ENCODE data around the gene PRSS3. TPM values are rescaled to one million over a fixed set of nuclear protein-coding genes. Genes with fewer than 3 reads are reported as not detected.
"Not testable (repeated sequence)": the region's sequence is repeated elsewhere in the genome, so short reads cannot be mapped to it uniquely, and the experiment has no call there.

PRSS3 gene
- total RNA-seq, 4 donors from 2014 or later: 42.2 to 298 (median 113) TPM

DNA sequence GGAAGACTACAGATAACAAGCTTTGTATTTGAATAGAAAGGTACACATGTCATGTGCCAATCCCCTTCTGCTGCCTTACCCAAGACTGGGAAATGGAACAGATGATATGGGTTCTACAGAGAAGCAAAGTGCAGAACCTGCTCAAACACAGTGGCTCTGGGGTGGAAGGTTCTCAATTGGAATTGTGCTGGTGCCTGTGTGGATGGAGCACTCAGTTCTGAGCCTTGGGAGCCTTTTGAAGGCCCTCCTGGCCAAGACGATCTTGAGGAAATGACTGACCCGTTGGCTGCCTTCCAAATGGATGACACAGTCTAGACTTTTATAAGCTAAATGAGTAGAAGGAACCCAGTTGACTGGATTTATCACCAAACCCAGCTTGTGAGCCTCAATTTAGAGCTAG lies 4.2 kb upstream of the PRSS3 start:
- TF ChIP-seq EP300 (IDR thresholded peaks at IDR 0.05; ENCODE audit: low read depth): no peak
- no peak for TF ChIP-seq CTCF (IDR thresholded peaks at IDR 0.05)
- TF ChIP-seq POLR2AphosphoS5 (IDR thresholded peaks at IDR 0.05): no peak
- TF ChIP-seq POLR2A (IDR thresholded peaks at IDR 0.05): no peak
- in situ Hi-C loops (cut with MboI; ENCODE audit: low pct_ligation_motif_present in 1 of 4, low pct_unique_long_range_greater_than_20kb in 1 of 4, low sequenced_read_pairs in 3 of 4): no loop called here
- 0 to 9% methylated on average over 2 of the region's 2 CpGs for WGBS, 2 donors (ENCODE audit: low coverage in 1 of 2)
- H3K36me3 ChIP-seq: no peaks in the 10 kb centered on the region
- H3K4me1 ChIP-seq: peaks cover 0 to 9% (median 0%) of the 10 kb centered on the region in 4 donors
- peak; percentile 60 for DNase-seq
- intact Hi-C loops (cut with DNase I; ENCODE audit: low total_unique reads): no loop called here
- no peak overlapping the region for H3K4me3 ChIP-seq
- H3K9me3 ChIP-seq: no peaks in the 10 kb centered on the region
- H3K27ac ChIP-seq: no peak overlapping the region
- H3K27me3 ChIP-seq: no peaks in the 10 kb centered on the region

DNA sequence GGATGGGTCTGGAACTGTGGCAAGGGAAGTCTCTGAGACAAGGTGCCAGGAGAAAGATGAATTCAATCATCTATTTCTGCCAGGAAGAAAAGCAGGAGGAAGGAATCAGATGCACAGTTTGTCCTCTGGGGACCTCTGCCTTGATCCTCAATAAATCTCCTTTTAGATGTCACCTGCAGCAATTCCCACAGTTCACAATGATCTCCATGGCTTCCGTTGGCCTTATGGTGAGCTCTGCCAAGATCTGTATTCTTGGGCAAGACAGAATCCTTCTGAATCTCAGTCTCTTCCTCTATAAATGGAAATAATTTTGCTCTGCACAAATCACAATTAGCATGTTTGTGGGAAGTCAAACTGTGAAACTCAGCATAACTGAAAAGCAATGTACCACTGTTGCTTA lies 1.9 kb upstream of the PRSS3 start:
- WGBS, 2 donors (ENCODE audit: low coverage in 1 of 2): 90% methylated on average over 1 of the region's 1 CpG; no CpG with 5 or more reads in 1 of the 2 donors
- H3K27me3 ChIP-seq; H3K27ac ChIP-seq; H3K4me3 ChIP-seq; H3K36me3 ChIP-seq; intact Hi-C loops (cut with DNase I; ENCODE audit: low total_unique reads); H3K4me1 ChIP-seq; in situ Hi-C loops (cut with MboI; ENCODE audit: low pct_ligation_motif_present in 1 of 4, low pct_unique_long_range_greater_than_20kb in 1 of 4, low sequenced_read_pairs in 3 of 4); DNase-seq; H3K9me3 ChIP-seq: not testable (repeated sequence)

- TF ChIP-seq POLR2A (IDR thresholded peaks at IDR 0.05): no peak
- no peak for TF ChIP-seq EP300 (IDR thresholded peaks at IDR 0.05; ENCODE audit: low read depth)
- TF ChIP-seq POLR2AphosphoS5 (IDR thresholded peaks at IDR 0.05): no peak
- no peak for TF ChIP-seq CTCF (IDR thresholded peaks at IDR 0.05)
- no peak overlapping the region for H3K4me3 ChIP-seq
- no peaks in the 10 kb centered on the region for H3K27me3 ChIP-seq
- no peak overlapping the region for H3K27ac ChIP-seq
- in situ Hi-C loops (cut with MboI; ENCODE audit: low pct_ligation_motif_present in 1 of 4, low pct_unique_long_range_greater_than_20kb in 1 of 4, low sequenced_read_pairs in 3 of 4): no loop called here
- H3K9me3 ChIP-seq: no peaks in the 10 kb centered on the region
- H3K36me3 ChIP-seq: no peaks in the 10 kb centered on the region
- intact Hi-C loops (cut with DNase I; ENCODE audit: low total_unique reads): no loop called here
- peaks cover 0 to 9% (median 0%) of the 10 kb centered on the region in 4 donors for H3K4me1 ChIP-seq
- WGBS, 2 donors (ENCODE audit: low coverage in 1 of 2): 97% methylated on average over 2 of the region's 2 CpGs; no CpG with 5 or more reads in 1 of the 2 donors
- no peak for DNase-seq
Observed at GRCh38 chr9:33794560-33794959, 801 bp upstream of the PRSS3 start.

DNA sequence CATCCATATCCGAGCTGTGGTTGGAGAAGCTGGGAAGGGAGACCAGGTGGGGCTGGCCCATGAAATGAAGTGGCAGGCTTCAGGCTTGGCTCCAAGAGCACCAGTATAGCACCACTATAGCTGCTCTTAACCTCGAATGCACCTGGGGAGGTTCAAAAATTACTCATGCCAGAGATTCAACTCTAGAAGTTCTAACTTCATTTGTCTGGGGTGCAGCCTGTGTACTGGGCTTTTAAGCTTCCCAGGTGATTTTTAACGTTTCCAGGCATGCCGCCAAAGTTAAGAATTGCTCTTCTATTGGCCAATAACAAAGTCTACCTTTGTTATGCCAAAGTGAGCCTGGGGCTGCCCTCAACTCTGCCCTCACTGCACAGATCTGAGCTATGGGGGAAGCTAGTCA lies 458 bp downstream of the PRSS3 start:
- DNase-seq: peak; percentile 32
- H3K9me3 ChIP-seq: no peaks in the 10 kb centered on the region
- intact Hi-C loops (cut with DNase I; ENCODE audit: low total_unique reads) (no loop called here), in situ Hi-C loops (cut with MboI; ENCODE audit: low pct_ligation_motif_present in 1 of 4, low pct_unique_long_range_greater_than_20kb in 1 of 4, low sequenced_read_pairs in 3 of 4) (no loop called here)
- no peaks in the 10 kb centered on the region for H3K27me3 ChIP-seq
- peaks cover 0 to 9% (median 0%) of the 10 kb centered on the region in 4 donors for H3K4me1 ChIP-seq
- H3K4me3 ChIP-seq: no peak overlapping the region
- no peak overlapping the region for H3K27ac ChIP-seq
- 53 to 56% methylated on average over 4 of the region's 4 CpGs for WGBS, 2 donors (ENCODE audit: low coverage in 1 of 2)
- no peaks in the 10 kb centered on the region for H3K36me3 ChIP-seq
- TF ChIP-seq POLR2A (IDR thresholded peaks at IDR 0.05) (no peak), POLR2AphosphoS5 (IDR thresholded peaks at IDR 0.05) (no peak), EP300 (IDR thresholded peaks at IDR 0.05; ENCODE audit: low read depth) (no peak), CTCF (IDR thresholded peaks at IDR 0.05) (no peak)

DNA sequence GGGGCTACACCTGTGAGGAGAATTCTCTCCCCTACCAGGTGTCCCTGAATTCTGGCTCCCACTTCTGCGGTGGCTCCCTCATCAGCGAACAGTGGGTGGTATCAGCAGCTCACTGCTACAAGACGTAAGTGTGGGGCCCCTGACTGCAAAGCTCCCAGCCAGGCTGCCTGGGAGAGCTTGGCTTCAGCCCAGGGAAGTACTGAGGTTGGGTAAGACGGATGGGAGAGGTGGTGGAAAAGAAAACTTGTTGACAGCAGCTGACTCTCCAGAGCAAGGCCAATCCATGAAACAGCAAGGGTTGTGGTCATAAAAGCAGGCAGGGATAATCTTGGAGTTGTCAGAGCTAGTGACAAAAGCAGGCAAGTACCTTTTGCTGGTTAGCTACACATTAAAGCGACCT lies 1.3 kb downstream of the PRSS3 start:
- H3K4me1 ChIP-seq; H3K4me3 ChIP-seq; H3K27me3 ChIP-seq; in situ Hi-C loops (cut with MboI; ENCODE audit: low pct_ligation_motif_present in 1 of 4, low pct_unique_long_range_greater_than_20kb in 1 of 4, low sequenced_read_pairs in 3 of 4); H3K27ac ChIP-seq; H3K9me3 ChIP-seq; intact Hi-C loops (cut with DNase I; ENCODE audit: low total_unique reads); H3K36me3 ChIP-seq; DNase-seq: not testable (repeated sequence)
- WGBS, 2 donors (ENCODE audit: low coverage in 1 of 2): 82% methylated on average over 5 of the region's 5 CpGs; no CpG with 5 or more reads in 1 of the 2 donors
